M059J (cell line): ENCODE results near the gene MR1. TPM values are rescaled to one million over a fixed set of nuclear protein-coding genes. Genes with fewer than 3 reads are reported as not detected.

Experiments used
- DNase-seq: peaks from one replicate; pipeline ENCODE4 v3.0.0-alpha.2; 2012; ENCODE audit warnings: low read depth
- total RNA-seq: library from RNA; depleted of rRNA; stranded (reverse); fragments of >200 nt; shearing (Covaris generic); gene quantifications from 2 replicates; pipeline ENCODE4 v1.2.3, GENCODE V29; 2014

Gene MR1
- total RNA-seq, 1 experiment from 2014 or later: 42.5 TPM

GRCh38 chr1:181090641-181091126 lies 56.9 kb downstream of the MR1 start:
- DNase-seq: peak; percentile 54

GRCh38 chr1:181091309-181092040 lies 57.7 kb downstream of the MR1 start:
- no peak for DNase-seq

GRCh38 chr1:181092056-181092455 lies 58.3 kb downstream of the MR1 start:
- DNase-seq: no peak

- DNase-seq: no peak
Measured at GRCh38 chr1:181092883-181093458, 59.2 kb downstream of the MR1 start.

GRCh38 chr1:181094416-181095212 lies 60.8 kb downstream of the MR1 start:
- DNase-seq: peak; percentile 77

GRCh38 chr1:181095260-181095659 lies 61.5 kb downstream of the MR1 start:
- DNase-seq: no peak

- DNase-seq: no peak
Measured at GRCh38 chr1:181095763-181096184, 62.0 kb downstream of the MR1 start.

- peak; percentile 55 for DNase-seq
Measured at GRCh38 chr1:181097242-181097641, 63.5 kb downstream of the MR1 start.

- peak; percentile 63 for DNase-seq
Measured at GRCh38 chr1:181099152-181100014, 65.6 kb downstream of the MR1 start.

GRCh38 chr1:181100015-181100905 lies 66.5 kb downstream of the MR1 start:
- DNase-seq: peak; percentile 70

GRCh38 chr1:181100934-181101333 lies 67.2 kb downstream of the MR1 start:
- no peak for DNase-seq

GRCh38 chr1:181101581-181102226 lies 67.9 kb downstream of the MR1 start:
- peak; percentile 89 for DNase-seq

GRCh38 chr1:181102841-181103240 lies 69.1 kb downstream of the MR1 start:
- peak; percentile 55 for DNase-seq

- DNase-seq: no peak
Measured at GRCh38 chr1:181103399-181103798, 69.6 kb downstream of the MR1 start.

GRCh38 chr1:181104042-181104789 lies 70.4 kb downstream of the MR1 start:
- peak; percentile 62 for DNase-seq

GRCh38 chr1:181104790-181105133 lies 71.0 kb downstream of the MR1 start:
- no peak for DNase-seq

- DNase-seq: peak; percentile 89
Measured at GRCh38 chr1:181105134-181106021, 71.6 kb downstream of the MR1 start.

GRCh38 chr1:181106022-181106312 lies 72.2 kb downstream of the MR1 start:
- no peak for DNase-seq

GRCh38 chr1:181106479-181106878 lies 72.7 kb downstream of the MR1 start:
- no peak for DNase-seq
